ENCODE measurements around the gene ABCC5.

Gene ABCC5

DNA sequence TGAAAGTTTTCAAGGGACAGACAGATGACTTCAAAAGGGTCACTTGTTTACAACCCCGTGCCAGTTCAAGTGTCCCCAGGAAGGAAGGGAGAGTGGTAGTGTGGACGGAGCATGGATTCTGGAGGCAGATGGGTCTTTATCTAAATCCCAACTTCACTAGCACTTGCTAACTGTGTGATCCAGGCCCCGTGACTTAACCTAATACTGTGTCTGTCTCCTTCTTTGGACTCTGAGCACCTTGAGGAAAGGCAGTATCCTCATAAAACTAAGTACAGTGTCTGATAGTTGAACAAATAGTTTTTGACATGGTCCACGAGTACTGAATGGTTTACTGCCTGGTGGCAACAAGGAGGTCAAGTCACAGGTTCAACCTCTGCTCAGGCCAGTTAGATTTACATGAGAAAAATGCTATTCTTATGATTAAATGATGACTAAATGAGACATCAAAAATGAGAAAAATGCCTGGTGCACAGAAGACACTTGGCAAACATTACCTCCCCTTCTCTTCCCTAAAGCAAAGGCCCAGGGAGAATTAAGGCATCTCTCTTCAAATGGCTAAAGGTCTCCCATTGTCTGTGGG is 48.9 kb downstream of the ABCC5 start:
- DNase-seq: no peak

DNA sequence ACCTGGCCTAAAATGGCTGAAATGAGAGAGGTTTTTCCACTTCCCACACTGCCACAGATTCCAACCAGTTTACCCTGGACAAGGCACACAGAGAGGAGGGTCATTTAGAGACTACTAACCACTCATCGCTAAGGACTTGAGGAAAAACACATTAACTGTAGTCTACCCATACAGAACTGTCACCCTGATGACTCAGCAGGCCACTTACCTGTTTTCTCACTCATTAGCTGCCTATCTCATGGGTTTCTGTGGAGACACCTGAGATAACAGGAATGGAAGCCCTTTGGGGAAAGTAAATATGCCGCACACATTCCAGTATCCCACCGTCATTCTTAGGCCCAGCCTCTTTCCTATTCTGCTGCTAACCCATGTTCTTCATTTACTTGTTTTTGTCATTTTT is 50.0 kb downstream of the ABCC5 start:
- no peak for DNase-seq

DNA sequence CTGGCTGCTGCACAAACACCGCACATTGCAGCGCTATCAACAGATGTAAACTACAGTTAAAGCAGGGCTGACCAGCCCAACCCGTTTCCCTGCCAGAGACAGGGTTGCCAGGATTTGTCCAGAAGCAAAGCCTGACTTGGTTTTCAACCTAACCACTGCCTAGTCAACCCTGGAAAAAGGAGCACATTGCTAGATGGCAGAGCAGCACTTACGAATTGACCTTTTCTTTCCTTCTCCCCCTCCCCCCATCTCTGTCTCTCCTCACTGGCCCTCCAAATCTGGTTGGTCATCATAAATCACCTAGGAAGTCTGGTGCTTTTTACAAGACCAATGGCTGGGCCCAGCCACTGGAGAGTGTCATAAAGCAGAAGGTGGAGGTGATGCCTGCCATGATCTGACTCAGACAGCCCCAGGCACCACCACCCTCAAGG is 51.3 kb downstream of the ABCC5 start:
- DNase-seq: no peak

GRCh38 chr3:183962807-183963206 is 54.9 kb downstream of the ABCC5 start:
- DNase-seq: no peak

DNA sequence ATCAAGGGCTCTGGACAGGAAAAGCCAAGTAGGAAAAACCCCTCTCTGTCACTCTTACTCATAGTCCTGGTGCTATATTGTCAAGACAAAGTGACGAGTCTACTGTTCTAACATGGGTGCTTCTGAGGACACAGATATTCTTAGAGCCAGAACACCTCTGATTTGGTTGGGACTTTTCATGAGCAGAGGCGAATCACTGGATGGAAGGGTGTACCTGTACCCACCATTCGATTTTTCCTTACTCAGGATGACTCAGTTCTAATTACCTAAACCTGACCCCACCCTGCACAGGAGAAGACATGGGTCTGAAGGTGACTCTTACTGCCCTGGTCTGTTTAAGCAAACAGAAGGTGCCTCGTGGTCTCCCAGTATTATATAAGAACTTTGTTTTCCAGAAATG is 58.5 kb downstream of the ABCC5 start:
- no peak for DNase-seq

- DNase-seq: no peak
These were observed 58.9 kb downstream of the ABCC5 start for GRCh38 chr3:183958775-183959174.

DNA sequence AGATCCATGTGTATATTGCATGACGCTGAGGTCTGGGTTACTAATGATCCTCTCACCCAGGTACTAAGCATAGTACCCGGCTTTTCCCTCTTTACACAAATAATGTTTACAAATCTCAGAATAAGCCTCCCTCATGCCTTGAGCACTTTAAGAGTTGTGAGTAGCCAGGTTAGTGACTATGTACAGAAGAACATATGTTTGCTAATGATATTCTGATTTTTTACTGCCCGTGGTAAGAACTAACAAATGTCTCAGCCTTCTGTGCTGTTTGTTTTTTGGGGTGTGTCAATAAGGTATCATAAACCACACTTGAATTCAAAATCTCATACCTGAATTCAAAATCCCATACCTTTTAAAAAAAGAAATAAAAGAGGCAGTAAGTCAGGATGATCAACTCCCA is 59.5 kb downstream of the ABCC5 start:
- DNase-seq: no peak

DNA sequence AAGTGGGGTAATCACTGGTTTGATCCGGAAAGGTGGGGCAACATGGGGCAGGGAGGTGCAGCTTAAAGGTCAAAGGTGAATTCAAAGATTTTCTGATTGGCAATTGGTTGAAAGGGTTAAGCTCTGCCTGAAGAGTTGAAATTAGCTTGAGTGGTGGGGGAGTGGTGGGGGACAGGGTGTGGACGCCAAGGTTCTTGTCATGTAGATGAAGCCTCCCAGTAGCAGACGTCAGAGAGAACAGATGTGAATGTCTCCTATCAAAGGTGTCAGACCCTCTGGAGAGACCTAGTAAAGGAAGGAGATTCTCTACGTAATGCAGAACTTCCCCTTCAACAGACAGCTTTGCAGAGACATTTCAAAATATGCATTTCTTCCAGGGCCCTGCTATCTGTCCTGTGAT is 62.8 kb downstream of the ABCC5 start:
- no peak for DNase-seq

GRCh38 chr3:183953471-183954070 is 64.1 kb downstream of the ABCC5 start:
- no peak for DNase-seq

- no peak for DNase-seq
These were observed 66.2 kb downstream of the ABCC5 start for GRCh38 chr3:183951459-183951858.

GRCh38 chr3:183949690-183950089 is 68.0 kb downstream of the ABCC5 start:
- no peak for DNase-seq

GRCh38 chr3:183946037-183946436 is 71.6 kb downstream of the ABCC5 start:
- no peak for DNase-seq

GRCh38 chr3:183944775-183945174 is 72.9 kb downstream of the ABCC5 start:
- DNase-seq: no peak

GRCh38 chr3:183943739-183944138 is 73.9 kb downstream of the ABCC5 start:
- no peak for DNase-seq

DNA sequence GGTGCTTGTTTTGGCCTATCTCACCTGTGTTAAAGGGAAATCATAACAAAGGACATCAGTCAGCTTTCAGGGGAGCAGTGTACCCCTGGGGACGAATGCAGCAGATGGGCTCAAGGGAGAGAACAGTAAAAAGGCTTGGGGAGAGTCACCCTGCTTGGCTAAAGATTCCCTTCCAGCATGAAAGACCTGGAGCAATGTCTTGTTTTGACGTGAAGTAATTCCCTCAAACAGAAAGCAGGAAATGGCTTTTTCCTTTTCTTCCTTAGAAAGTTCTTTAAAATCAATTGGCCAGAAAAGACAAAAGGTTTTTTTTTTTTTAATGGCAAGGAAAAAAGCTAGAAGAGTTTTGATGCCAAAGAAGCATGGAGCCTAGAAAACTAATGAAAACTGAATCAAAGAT is 76.5 kb downstream of the ABCC5 start:
- DNase-seq: no peak

GRCh38 chr3:183937601-183938286 is 79.9 kb downstream of the ABCC5 start:
- DNase-seq: no peak

GRCh38 chr3:183933160-183933559 is 84.5 kb downstream of the ABCC5 start:
- DNase-seq: no peak

- DNase-seq: no peak
These were observed 85.8 kb downstream of the ABCC5 start for GRCh38 chr3:183931881-183932280.

DNA sequence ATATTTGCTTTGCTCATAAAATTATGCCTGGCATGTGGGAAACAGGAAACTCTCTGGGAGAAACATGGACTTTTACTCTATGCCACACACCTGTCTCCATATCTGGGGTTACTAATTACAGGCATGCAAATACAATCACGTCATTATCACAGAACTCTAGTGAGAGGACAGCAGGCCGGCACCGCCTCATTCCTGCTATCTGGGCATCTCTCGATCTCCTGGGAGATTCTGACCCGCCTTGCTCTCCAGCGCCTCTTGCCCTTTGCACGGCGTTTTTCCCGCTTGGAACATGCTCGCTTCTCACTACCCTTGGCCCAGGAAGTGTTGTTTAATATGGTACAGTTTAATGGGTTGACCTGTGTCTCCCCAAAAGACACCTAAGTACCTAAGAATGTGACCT is 87.6 kb downstream of the ABCC5 start:
- no peak for DNase-seq

DNA sequence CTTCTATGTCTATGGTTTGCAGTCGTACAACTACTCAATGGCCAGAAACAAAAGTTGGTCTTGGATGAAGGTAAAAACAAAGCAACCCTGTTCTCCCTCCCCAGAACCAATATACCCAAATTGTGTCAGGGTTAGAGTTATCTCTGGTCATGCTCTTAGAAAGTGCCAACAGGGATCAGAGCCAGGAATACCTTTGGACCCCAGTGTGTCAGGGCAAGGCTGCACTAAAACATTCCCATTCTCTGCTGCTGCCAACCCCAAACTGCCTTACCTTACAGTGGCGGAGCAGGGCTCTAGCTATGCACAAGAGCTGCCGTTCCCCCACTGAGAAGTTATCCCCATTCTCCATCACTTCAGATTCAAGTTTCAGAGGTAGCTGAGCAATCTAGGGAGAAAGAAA is 90.6 kb downstream of the ABCC5 start:
- DNase-seq: no peak

- no peak for DNase-seq
These were observed 92.7 kb downstream of the ABCC5 start for GRCh38 chr3:183924956-183925355.

DNA sequence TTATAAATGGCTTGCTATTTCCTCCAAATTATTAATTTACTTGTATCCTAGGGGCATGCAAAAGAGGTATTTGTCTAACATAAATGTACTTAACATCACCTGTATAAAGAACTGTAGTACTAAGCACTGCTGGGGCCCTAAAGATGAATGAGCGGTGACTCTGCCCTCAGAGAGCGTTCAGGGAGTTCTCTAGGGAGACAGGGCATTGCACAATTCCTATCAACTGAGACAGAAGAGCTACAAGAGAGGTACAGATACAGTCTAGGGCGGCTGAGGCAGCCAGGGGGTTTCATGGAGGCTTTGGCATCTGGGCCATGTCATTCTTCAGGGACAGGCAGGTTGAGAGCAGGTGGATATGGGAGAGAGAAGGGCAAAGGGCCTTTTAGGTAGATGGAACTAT is 93.1 kb downstream of the ABCC5 start:
- no peak for DNase-seq

GRCh38 chr3:183922421-183922820 is 95.3 kb downstream of the ABCC5 start:
- no peak for DNase-seq

DNA sequence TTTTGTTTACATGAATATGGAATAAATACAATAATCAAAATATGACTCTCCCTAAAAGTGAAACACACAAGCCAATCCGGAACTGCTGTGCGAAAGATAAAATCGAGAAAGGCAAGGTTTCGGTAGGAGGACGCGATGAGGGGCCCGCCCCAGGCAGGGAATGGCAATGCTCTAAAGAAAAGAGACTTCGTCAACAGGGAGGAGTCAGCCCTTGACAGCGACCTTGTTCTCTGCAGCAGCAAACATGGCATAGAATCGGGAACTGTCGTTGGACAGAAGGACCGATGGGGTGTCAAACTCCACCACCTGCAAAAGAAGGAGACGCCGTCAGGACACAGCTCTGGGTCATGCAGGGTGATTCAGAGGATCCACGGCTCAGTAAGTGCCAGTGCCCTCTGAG is 96.6 kb downstream of the ABCC5 start:
- no peak for DNase-seq

DNA sequence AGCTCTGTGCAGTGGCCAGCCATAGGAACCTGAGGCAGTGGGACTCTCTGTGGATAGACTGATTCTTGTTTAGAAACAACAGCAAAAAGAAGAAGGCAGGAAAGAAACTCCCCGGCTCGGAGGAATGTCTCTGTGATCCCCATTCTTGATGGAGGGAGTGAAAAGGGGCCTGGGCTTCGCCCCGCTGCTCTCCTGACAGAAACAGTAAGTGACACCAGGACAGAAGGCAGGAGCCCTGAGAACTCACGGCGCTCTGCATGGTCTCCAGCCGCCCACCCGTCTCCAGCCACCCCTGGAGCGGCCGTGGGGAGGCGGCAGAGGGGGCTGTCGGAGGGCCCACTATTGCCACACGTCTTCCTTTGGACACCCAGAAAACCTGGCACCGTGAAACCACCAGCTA is 97.3 kb downstream of the ABCC5 start:
- no peak for DNase-seq

Measured in effector CD4-positive, alpha-beta T cell (primary cell).